HG02798 (cell line): ENCODE data around the gene KIAA0825.
"Not testable (repeated sequence)": the region's sequence is repeated elsewhere in the genome, so short reads cannot be mapped to it uniquely, and the experiment has no call there.

Source experiments
- ATAC-seq: cut with Tn5 transposase; IDR thresholded peaks from one replicate; pipeline ENCODE4 v1.9.1; 2021; ENCODE audit warnings: mild to moderate bottlenecking; ENCODE audit not compliant: unreplicated experiment, poor library complexity

The KIAA0825 gene

DNA sequence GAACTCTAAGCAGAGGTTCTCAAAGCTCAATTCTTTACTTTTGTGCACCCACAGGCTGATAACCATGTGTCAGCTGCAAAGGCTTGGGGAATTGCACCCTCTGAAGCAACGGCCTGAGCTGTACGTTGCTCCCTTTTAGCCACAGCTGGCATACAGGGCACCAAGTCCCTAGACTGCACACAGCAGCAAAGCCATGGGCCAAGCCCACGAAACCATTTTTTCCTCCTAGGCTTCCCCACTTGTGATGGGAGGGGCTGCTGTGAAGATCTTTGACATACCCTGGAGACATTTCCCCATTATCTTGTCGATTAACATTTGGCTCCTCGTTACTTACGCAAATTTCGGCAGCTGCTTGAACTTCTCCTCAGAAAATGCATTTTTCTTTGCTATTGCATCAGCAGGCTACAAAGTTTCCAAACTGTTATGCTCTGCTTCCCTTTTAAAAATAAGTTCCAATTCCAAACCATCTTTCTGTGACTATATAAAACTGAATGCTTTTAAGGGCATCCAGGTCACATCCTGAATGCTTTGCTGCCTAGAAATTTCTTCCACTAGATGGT, 23.0 kb downstream of the KIAA0825 start:
- no peak for ATAC-seq

- ATAC-seq, result peak; percentile 89
These were observed 40.7 kb downstream of the KIAA0825 start for GRCh38 chr5:94577466-94578245.

- ATAC-seq, result no peak
These were observed 43.2 kb downstream of the KIAA0825 start for GRCh38 chr5:94575196-94575595.

DNA sequence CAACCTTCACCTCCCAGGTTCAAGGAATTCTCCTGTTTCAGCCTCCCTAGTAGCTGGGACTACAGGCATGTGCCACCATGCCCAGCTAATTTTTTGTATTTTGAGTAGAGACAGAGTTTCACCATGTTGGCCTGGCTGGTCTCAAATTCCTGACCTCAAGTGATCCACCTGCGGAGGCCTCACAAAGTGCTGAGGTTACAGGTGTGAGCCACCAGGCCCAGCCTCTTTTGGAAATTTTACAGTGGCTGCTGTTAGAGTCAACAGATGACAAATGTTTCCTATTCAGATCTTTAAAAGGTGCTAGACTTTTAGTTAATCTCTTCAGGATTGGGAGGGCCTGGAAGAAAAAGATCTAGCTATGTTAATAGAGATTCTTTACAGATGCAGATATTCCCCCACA, 45.1 kb downstream of the KIAA0825 start:
- ATAC-seq, result not testable (repeated sequence)

- ATAC-seq, result no peak
These were observed 47.0 kb downstream of the KIAA0825 start for GRCh38 chr5:94571415-94571814.

DNA sequence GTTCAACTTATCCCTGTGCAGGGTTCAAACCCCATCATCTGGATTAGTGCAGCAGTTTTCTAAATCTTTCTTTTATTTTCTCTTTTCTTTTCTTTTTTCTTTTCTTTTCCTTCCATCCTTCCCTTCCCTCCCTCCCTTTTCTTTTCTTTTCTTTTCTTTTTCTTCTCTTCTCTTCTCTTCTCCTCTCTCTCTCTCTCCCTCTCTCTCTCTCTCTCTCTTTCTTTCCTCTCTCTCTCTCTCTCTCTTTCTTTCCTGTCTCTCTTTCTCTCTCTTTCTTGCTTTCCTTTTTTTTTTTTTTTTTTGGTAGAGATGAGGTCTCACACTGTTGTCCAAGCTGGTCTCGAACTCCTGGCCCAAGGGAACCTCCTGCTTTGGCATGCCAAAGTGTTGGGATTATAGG, 53.6 kb downstream of the KIAA0825 start:
- no peak for ATAC-seq

DNA sequence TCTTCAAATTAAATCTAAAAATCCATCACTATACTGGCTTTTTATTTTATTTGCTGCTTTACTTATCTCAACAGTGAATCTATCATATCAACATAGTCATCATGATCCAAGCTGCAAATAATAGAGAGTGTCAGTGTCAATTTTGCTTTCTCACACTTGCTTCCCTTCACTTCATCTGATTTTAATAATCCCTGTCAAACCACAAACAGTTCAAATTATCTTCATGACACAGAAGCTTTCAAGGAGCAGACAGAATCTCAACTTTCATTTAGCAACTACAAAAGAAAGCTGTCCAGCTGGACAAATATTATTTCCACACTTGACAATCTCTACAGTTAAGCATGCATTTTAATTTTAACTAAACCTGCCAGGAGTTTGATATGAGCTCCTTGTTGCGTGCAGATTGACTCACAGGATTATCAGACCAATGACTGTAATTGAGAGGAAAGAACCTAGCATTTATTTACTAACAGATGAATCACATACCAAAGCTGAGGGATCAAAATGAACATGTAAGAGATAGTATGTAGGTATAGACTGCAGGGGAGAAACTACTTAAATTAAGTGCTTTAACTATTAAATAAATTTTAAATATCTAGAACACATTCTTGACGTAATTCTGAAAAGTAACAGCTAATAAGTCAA, 56.0 kb downstream of the KIAA0825 start:
- no peak for ATAC-seq

DNA sequence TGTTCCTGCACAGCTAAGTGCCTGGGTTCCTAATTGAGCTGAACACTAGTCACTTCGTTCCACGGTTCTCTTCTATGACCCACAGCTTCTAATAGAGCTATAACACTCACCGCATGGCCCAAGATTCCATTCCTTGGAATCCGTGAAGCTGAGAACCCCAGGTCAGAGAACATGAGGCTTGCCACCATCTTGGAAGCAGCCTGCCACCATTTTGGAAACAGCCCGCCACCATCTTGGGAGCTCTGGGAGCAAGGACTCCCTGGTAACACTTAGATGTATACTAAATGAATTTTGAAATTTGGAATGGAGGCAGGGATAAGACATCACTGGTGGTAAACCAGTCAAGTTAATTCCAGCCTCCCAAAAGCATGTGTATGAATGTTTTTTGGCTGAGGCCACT, 60.4 kb downstream of the KIAA0825 start:
- no peak for ATAC-seq

DNA sequence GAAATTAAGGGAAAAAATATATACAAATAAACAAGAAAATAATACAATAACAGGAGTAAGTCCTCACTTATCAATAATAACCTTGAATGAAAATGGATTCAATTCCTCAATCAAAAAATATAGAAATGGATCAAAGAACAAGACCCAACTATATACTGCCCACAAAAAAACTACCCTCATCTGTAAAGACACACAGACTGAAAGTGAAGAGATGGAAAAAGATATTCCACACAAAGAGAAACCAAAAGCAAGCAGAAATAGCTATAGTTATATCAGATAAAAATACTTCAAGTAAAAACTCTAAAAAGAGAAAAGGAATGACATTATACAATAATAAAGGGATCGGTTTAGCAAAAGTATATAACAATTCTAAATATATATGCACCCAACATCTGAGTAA, 66.5 kb downstream of the KIAA0825 start:
- ATAC-seq, result peak; percentile 46

DNA sequence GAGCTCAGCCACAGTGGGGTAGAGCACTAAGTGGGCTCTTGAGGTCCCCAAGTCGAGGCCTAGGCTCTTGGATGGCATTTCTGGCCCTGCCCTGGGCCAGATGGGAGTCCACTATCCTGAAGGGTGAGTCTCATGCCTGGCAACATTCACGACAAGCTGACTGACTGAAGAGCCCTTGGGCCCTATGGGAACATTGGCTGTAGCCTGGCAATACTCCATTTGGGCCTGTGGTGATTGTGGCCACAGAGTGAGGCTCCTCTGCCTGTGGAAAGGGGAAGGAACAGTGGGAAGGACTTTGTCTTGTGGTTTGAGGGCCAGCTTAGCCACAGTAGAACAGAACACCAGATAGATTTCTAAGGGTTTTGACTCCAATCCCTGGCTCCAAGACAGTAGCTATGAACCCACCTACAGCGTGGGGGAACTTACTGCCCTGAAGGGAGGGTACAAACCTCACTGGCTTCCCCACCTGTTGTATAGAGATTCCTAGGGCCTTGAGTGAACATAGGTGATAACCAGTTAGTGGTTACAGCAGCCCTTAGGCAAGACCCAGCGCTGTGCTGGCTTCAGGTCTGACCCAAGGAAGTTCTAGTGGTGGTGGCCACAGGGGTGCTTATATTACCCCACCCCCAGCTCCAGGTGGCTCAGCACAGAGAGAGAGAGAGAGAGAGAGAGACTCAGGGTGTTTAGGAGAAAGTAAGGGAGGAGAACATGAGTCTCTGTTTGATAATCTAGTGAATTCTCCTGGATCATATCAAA, 72.4 kb downstream of the KIAA0825 start:
- no peak for ATAC-seq

DNA sequence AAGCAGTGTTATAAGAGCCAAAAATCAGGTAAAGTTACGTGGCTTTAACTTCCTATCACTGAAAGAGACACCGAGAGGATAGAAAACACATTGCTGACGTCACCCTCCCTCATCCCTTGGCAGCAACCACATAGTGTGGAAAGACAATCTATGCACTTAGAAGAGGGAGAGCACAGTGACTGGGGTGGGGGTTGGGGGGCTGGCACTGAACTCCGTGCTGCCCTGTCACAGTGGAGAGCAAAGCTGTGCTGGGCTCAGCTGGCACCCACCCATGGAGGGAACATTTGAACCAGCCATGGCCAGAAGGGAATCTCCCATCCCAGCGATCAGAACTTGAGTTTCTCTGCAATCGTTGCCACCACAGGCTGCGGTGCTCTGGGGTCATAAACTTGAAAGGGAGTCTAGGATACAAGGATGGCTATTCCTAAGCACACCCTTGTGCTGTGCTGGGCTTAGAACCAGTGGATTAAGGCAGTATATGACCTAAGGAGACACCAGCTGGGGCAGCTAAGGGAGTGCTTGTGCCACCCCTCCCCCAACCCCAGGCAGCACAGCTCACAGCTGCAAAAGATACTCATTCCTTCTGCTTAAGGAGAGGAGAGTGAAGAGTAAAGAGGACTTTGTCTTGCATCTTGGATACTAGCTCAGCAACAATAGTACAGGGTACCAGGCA, 73.4 kb downstream of the KIAA0825 start:
- ATAC-seq, result no peak

- no peak for ATAC-seq
These were observed 74.3 kb downstream of the KIAA0825 start for GRCh38 chr5:94544031-94544650.

DNA sequence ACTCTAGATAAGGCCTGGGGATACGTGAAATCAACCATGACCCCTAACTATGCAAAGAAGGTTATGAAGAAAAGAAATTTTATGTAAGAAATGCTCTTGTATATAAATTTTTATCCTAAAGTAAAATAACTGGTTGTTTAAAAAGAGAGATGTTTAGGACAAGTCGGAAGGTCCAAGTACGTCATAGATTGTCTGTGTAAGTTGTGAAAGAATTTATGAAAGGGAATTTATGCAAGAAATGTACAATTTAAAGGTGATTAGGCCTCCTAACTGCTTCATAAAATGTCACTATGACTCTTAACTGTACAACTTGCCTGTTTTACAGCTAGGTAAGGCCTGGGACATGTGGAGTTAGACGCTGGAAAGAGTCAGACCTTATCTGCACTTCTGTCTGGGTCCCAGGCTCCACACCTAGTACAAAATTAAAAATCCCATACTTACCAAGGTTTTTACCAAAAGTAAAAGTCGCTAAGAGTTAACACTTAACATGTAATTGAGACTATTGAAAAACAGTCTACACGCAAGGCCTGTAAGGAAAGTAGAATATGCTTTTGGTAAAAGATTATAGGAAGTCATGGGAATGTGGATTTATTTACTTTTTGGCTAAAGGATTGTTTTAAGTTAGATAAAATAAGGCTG, 77.4 kb downstream of the KIAA0825 start:
- no peak for ATAC-seq

- ATAC-seq, result no peak
These were observed 80.1 kb downstream of the KIAA0825 start for GRCh38 chr5:94538260-94538659.

GRCh38 chr5:94526706-94527105, 91.7 kb downstream of the KIAA0825 start:
- ATAC-seq, result no peak

- ATAC-seq, result peak; percentile 87
These were observed 93.3 kb downstream of the KIAA0825 start for GRCh38 chr5:94524841-94525697.

DNA sequence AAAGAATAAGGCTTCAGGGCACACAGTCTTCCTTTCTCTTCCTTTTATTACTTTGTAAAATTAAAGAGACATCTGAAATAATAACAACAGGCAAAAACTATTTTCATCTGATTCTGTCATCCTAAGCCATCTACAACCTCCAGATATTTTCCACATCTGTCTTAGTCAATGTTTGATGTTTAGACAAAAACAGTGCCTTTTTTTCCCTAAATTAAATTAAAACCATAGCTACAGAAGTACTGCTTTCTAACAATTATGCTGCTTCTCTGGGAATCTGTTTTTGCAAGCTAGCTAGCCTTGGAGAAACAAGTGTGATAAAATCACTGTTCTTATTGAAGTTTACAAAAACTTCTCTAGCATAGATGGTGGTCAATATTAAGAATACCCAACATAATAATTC, 95.4 kb downstream of the KIAA0825 start:
- ATAC-seq, result no peak

GRCh38 chr5:94522117-94522516, 96.3 kb downstream of the KIAA0825 start:
- ATAC-seq, result no peak
